GM10248 (cell line): Measurements from ENCODE around the gene POU6F1.
A peak's percentile ranks its signal among the peaks of the same experiment; 100 is the strongest.

ENCODE experiments used
- CTCF ChIA-PET: fragments of 300-600 bp; sonication (Branson Sonifier 250); formaldehyde crosslinking; extraction: SDS; loops from one replicate; lab custom pipeline; 2021; ENCODE audit warnings: antibody characterized with exemption; lab: Yijun Ruan, JAX
- POLR2A ChIA-PET: fragments of 350-650 bp; sonication (Branson Sonifier 250); formaldehyde crosslinking; extraction: SDS; loops from one replicate; lab custom pipeline; 2020; ENCODE audit warnings: antibody characterized with exemption; lab: Yijun Ruan, JAX
- DNase-seq: peaks from one replicate; pipeline ENCODE4 v3.0.0; 2012; ENCODE audit errors: extremely low spot score
- TF ChIP-seq, protein P1 (sequence below): IDR thresholded peaks from 2 replicates; pipeline ENCODE4 v1.5.1; 2012; ENCODE audit warnings: mild to moderate bottlenecking, low read depth; ENCODE audit errors: extremely low read depth, missing control alignments, control extremely low read depth

POU6F1 gene

DNA sequence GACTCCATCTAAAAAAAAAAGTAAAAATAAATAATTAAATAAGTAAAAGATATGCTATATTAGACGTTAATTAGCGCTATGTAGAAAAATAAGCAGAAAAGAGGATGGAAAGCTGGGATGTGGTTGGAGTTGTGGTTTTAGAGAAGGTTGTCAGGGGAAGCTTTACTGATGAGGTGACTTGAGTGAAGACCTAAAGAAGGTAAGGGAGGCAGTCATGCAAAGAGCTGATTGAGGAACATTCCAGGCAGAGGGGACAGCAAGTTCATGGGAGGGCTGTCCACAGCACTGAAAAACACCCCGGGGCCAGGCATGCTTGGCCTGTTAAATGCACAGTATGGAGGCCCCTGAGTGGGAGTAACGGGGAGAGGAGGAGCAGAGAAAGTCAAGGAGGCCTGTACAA, 36.7 kb upstream of the POU6F1 start:
- TF ChIP-seq, protein P1, sequence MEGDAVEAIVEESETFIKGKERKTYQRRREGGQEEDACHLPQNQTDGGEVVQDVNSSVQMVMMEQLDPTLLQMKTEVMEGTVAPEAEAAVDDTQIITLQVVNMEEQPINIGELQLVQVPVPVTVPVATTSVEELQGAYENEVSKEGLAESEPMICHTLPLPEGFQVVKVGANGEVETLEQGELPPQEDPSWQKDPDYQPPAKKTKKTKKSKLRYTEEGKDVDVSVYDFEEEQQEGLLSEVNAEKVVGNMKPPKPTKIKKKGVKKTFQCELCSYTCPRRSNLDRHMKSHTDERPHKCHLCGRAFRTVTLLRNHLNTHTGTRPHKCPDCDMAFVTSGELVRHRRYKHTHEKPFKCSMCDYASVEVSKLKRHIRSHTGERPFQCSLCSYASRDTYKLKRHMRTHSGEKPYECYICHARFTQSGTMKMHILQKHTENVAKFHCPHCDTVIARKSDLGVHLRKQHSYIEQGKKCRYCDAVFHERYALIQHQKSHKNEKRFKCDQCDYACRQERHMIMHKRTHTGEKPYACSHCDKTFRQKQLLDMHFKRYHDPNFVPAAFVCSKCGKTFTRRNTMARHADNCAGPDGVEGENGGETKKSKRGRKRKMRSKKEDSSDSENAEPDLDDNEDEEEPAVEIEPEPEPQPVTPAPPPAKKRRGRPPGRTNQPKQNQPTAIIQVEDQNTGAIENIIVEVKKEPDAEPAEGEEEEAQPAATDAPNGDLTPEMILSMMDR: no peak
- CTCF ChIA-PET: interaction anchor here (0.9 to 1.1 kb wide), 2 partner anchors 9 to 87 kb away, joined by 3 read pairs; no protein-coding TSS in a partner anchor

DNA sequence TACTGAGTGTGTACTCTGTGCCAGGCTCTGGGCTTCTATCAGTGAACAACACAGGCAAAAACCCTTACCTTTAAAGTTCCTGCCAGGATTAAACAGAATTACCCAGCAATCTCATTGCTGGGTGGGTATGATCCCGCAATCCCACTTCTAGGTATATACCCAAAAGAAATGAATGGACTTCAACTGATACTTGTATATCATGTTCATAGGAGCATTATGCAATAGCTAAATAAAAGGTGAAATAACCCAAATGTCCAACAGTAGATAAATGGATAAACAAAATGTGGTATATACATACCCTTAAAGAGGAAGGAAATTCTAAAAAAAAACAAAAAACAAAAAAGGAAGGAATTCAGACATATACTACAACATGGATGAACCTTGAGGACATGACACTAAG, 35.4 kb upstream of the POU6F1 start:
- no peak for DNase-seq
- ChIA-PET POLR2A (interaction anchor here (1.3 kb wide), 1 partner anchor 13 kb away, joined by 4 read pairs; no protein-coding TSS in a partner anchor), CTCF (interaction anchor here (0.7 to 2.5 kb wide), 19 partner anchors 9 to 486 kb away, joined by 3 to 15 read pairs (median 5); partner anchors contain the start of gene SLC11A2)
- TF ChIP-seq, protein P1: no peak

More for the DNA sequence above, 36.7 kb upstream of the POU6F1 start:
- no peak for DNase-seq
- POLR2A ChIA-PET: interaction anchor here (0.5 kb wide), 1 partner anchor 535 kb away, joined by 3 read pairs; no protein-coding TSS in a partner anchor

DNA sequence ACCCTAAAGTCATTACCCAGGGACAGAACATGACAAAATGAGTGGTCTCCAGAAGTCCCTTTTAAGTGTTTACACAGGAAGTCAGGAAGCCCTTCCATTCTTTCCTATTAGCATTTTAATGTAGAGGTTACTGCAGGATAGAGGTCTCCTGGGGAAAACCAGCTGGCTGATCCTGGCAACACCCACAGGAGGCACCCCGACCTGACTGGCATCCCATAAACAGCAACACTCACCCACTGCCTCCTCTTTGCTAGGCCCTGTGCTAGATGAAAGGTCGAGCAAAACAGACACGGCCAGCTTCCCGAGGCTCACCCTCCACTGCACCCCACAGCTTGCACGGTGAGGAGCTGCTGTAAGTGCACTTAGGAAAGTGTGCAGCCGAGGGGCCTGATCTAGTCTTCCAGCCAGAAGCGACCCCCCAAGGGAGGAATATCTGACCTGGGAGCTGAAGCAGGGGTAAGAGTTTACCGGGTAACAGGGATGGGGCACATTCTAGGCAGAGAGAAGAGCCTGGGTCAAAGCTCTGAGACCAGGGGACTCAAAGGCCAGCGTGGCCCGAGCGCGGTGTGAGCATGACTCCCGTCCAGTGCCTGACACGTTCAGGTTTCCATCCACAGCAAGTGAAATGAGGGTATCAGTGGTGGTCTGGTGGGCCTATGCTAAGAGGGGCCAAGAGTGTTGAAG, 29.8 kb upstream of the POU6F1 start:
- no peak for DNase-seq
- TF ChIP-seq, protein P1: no peak
- CTCF ChIA-PET: interaction anchor here (1.0 to 1.8 kb wide), 2 partner anchors 14 to 22 kb away, joined by 4 read pairs; no protein-coding TSS in a partner anchor
- POLR2A ChIA-PET: interaction anchor here (1.0 kb wide), 1 partner anchor 9 kb away, joined by 8 read pairs; no protein-coding TSS in a partner anchor

DNA sequence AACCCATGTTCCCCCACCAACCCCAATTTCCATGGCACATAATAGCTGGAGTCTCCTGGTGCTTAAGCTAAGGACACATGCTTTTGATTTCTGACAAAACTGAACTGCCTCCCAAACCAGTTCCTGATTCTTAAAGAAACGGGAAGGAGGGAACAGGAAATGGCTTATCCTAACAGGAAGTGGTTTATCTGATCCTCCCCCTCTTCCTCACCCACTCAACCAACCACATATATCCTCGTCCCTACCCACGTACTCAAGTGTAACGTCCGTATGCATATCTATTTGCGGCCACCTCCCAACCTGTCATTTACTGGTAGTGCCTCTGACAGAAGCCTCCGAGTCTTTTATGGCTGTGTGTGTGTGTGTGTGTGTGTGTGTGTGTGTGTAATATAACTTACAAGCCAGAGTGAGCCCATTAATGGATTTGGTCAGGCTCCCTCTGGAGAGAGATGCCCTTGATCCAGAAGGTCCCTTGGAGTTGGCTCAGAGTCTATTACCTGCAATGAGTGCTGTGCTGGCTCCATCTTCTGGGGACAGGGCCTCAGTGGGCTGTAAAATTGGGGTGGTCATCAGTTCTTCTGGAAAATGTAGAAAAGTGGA, 28.5 kb upstream of the POU6F1 start:
- DNase-seq: no peak
- TF ChIP-seq, protein P1: peak; percentile 25
- ChIA-PET CTCF (interaction anchor here (1.0 to 1.1 kb wide), 3 partner anchors 17 to 95 kb away, joined by 3 to 4 read pairs (median 3); no protein-coding TSS in a partner anchor), POLR2A (interaction anchor here (1.0 kb wide), 1 partner anchor 8 kb away, joined by 8 read pairs; no protein-coding TSS in a partner anchor)

DNA sequence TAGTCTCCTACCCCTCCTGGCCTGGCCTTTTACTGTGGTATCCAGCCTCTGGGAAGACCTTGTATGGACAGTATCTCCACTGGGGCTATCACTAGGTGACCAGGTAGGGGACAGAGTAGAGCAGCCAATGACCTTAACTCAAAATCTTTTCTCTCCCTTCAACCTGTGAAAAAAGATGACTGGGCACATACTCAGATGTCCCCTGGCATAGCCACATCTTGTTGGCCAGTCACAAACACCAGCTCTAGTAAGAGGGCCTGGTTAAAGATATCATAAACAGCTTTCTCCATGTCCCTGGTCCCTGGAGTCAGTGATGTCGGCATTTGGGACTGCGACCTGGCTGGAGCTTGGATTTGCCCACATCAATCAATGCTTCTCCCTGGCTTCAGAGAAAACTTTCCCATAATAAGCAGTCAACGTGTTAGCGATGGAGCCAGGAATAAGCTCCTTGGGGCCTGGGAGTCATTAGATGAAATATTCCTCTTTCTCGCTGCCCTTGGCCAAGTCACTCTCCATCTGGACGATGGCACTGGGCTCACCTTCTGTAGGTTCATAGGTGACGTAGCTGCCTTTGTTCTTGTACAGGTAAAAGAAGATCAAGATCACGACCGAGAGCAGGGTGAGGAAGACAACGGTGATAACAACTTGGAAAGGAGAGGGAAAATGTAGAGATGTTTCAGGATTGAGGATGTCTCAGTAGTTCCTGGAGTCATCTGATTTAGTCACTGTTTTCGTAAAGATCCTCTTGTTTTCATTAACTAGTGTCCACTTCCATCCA, 27.8 kb upstream of the POU6F1 start:
- ChIA-PET CTCF (interaction anchor here (1.0 to 1.4 kb wide), 4 partner anchors 9 to 95 kb away, joined by 3 to 4 read pairs (median 3); no protein-coding TSS in a partner anchor), POLR2A (interaction anchor here (0.7 kb wide), 1 partner anchor 25 kb away, joined by 3 read pairs; no protein-coding TSS in a partner anchor)
- no peak for DNase-seq
- TF ChIP-seq, protein P1: no peak
